ENCODE results near the gene SV2C.

The SV2C gene

DNA sequence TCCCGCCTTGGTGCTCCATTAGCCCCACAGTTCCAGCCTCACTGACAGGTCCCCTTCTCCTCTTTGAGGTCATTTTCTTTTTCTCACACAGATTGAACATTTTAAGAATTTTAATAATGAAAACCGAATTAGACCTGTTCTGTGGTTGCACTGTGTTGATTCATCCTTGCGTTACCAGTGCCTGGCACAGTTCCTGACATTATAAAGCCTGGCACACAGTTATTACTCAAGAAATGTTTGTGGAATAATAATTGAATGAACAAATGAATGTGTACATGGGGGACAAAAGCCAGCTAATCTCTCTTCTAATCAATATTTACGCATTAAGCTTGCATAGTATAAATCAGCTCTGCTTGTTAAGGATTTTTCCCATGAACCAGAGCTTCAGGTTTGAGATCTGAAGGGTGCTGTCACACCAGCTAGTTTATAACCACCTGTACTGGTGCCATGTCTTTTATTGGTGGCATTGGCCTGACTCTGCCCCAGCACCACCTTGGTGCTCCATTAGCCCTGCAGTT, 80.0 kb downstream of the SV2C start:
- no peak for DNase-seq (ENCODE audit: low read depth)

GRCh38 chr5:76165029-76165428, 81.8 kb downstream of the SV2C start:
- DNase-seq (ENCODE audit: low read depth): no peak

DNA sequence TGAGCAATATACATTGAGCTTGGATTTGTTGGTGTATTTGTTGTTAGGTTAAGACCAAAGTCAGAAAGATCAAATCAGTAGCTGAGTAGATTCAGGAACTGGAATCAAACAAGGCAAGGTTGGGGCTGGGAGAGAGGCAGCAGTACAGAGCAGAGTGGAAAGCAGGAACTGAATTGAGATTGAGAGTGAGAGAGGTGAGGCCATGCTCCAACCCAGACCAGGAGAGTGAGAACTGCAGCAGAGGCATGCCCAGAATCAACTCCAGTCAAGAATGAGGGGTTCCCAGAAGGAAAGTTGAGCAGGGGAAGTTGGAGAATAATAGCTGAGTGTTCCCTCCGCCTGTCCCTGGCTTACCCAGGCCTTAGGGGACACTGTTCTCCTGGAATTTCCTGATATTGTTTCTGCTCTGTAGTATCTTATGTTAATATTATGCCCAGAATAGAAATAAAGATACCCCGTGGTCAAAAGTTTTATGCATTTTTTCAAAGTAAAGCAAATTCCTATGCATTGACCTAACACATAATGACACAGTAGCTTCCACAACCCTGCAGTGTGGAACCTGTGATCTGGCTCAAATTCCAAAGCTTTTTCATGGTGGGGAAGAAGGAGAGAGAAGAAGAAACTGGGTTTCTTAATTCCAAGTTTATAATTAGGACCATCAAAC, 82.7 kb downstream of the SV2C start:
- DNase-seq (ENCODE audit: low read depth): no peak

DNA sequence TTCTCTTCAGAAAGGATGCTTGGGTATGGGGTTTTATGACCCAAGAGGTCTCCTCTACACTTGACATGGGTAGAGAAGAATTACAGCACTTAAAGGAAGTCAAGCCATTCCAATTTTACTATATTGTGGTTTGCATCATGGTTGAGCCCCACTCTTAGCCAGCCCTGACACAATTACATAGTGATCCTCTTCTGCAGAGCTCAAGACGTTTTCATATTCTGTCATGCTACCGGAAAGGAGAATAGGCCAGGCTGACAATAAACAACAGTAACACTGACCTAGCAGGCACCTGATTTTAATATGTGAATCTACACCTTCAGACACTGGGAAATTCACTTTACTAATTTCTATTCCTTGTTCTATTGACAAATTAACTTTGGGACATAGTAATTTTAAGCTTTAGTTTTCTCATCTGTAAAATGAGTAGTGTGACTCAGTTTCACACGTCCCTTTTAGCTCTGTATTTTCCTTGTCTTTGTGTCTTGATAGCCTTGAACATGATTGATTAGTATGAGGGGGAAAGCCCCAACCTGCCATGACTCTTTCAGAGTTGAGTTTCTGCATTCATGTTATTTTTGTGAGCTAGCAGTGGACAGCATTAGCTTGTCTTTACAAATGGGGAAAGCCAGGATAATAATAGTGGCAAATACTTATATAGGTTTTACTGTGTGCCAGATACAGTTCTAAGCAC, 83.8 kb downstream of the SV2C start:
- DNase-seq (ENCODE audit: low read depth): no peak

DNA sequence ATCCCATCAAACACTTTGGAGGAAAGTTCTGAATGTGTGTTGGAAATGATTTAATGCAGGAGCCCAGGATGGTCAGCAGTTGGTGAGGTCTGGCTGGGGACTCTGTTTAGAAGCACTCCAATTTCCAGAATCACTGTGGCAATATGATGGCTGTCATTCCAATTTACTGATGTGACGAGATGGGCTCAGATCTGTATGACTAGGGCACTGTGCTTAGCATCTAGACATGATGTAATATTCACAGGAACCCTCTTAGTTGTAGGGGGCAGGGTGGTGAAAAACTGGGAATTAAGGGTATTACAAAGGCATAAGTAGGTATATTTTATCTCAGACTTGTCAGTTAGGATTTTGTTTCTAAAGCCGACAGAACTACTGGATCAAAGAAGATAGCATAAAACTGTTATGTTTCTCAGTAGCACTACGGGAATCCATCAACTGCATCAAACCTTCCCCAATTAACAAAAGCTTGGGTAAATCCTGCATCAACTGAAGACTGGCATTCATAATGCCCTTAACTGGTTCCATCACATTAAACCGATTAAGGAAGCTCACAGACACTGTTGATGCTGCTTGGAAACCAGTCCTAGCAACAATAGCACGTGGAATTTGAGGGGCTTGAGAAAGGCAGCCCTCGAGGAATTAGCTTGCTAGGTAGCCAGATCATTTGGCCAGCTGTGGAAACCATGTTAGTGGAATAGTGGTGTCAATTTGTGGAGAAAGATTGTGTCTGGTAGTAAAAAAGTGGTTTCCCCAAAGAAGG, 86.1 kb downstream of the SV2C start:
- DNase-seq (ENCODE audit: low read depth): no peak

DNA sequence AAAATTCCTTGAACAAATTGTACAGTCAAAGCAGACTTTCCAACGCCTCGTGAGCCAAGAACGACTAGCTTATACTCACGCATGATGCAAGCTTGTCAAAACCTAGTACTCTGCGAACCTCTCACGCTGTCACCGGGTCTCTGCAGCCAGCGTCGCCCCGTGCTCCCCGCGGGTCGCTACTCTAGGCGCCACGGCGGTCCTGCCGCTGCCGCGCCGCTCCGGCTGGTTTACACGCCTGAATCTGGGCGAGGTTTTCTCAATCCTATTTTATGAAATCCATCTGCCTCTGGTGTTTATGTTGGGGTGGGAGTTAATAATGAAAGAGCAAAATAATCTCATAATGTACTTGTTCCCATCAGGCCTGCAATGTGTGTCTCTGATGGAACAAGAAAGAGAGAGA, 90.9 kb downstream of the SV2C start:
- DNase-seq (ENCODE audit: low read depth): no peak

- peak; percentile 63 for DNase-seq (ENCODE audit: low read depth)
Observed at GRCh38 chr5:76175051-76175666, 92.0 kb downstream of the SV2C start.

DNA sequence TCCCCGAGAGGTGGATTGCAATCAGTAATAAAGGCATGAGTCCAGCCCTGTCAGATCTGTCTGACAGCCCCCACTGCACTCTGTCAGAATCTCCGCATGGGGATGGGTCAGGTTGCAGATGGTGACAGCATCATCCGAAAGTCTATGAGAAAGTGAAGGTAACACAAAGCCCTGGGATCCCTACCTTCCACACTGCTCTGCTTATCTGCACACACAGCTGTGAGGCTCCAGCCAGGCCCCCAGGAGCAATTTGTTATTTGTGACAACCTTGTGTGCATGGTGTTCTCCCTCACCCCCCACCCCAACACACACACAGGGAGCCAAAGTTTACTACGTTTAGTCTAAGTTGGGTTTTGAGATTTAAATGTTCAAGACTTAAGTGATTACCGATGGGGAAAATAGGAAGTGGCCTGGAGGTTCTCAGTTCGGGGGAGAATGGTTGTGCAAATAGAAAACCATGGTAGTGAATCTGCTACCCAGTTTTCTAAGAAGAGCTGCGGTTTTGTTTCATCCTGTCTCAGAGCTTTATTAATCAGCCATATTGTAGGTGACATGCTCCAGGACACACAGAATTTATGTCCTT, 92.7 kb downstream of the SV2C start:
- DNase-seq (ENCODE audit: low read depth): no peak

GRCh38 chr5:76177978-76178377, 94.8 kb downstream of the SV2C start:
- no peak for DNase-seq (ENCODE audit: low read depth)

- no peak for DNase-seq (ENCODE audit: low read depth)
Observed at GRCh38 chr5:76178913-76179312, 95.7 kb downstream of the SV2C start.

GRCh38 chr5:76180814-76181805, 97.9 kb downstream of the SV2C start:
- peak; percentile 37 for DNase-seq (ENCODE audit: low read depth)

DNA sequence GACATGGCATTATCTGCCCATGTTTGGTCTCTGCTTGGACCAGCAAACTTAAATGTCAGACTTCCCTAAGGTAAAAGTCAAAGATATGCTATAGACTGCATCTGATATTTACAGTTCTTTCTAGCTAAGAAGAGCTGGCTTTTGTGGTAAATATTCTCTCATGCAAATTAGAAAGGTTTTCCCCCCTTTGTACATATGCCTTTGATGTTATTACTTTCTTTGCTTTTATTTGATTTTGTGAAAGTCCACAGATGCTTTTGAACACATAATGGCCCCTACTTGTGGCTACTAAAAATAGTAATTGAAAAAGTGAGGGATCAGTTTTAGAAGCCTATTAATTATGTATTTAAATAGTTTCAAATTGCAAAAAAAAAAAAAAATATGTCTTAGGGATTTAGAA, 104.2 kb downstream of the SV2C start:
- DNase-seq (ENCODE audit: low read depth): no peak

GRCh38 chr5:76190356-76190755, 107.2 kb downstream of the SV2C start:
- no peak for DNase-seq (ENCODE audit: low read depth)

DNA sequence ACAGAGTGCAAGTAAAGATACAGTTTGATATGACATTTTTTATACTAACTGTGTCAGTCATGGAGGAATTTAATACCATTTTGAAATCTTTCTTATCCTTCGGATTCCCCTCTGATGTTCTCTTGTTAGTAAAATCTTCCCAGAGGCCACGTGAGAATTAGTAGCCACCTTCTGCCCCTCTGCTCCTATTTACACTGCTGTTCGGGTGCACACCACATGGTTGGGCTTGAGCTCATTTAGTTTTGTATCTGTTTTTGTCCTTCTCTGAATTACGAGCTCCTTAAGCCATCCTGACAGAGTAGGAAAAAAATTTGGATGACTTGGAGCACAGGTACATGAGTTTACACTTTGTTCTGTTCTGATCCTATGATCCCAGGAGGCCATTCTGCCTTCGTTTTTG, 109.7 kb downstream of the SV2C start:
- DNase-seq (ENCODE audit: low read depth): no peak

DNA sequence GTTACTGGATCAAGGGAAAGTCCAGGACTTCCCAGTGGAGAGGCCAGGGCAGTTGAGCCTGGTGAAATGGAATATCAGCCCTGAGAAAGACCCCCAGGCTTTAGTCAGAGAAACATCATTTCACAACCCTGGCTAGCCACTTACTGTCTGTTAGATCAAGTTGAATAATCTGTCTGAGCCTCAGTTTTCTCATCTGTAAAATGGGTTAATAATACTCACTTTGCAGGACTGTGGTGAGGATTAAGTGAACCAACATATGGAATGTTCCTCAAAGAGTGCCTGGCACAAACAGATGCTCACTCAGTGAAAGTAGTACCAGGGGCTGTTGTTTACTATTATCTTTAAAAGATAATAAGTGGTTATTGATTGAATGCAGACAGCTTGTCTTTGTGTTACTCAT, 110.5 kb downstream of the SV2C start:
- no peak for DNase-seq (ENCODE audit: low read depth)

- no peak for DNase-seq (ENCODE audit: low read depth)
Observed at GRCh38 chr5:76194340-76194739, 111.2 kb downstream of the SV2C start.

DNA sequence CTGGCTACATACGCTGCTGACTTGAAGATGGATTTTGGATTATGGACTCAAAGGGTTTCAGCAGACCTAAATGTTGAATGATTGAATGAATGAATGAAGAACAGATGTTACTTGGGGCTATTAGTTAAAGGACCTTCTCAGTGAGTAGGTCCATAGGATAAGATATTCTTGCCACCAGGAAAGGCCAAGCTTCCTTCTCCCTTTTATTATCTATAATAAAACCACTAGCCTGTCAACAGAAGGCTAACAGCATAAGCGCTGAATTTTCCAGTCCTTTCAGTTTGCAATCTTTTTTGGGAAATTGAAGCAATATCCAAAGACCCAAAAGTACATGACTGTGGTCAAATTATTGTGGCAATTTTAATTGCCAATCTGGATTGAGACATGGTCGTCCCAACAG, 113.3 kb downstream of the SV2C start:
- DNase-seq (ENCODE audit: low read depth): no peak

GRCh38 chr5:76196886-76197489, 113.8 kb downstream of the SV2C start:
- DNase-seq (ENCODE audit: low read depth): no peak

- DNase-seq (ENCODE audit: low read depth): no peak
Observed at GRCh38 chr5:76197726-76198125, 114.5 kb downstream of the SV2C start.

All from iris pigment epithelial cell (primary cell).